OCI-M2 (cell line): ENCODE measurements around the gene CDH13.

Experiments used
- DNase-seq: peaks from one replicate; lab custom pipeline; 2025; ENCODE audit not compliant: unreplicated experiment; lab: John Stamatoyannopoulos, UW

The CDH13 gene

DNA sequence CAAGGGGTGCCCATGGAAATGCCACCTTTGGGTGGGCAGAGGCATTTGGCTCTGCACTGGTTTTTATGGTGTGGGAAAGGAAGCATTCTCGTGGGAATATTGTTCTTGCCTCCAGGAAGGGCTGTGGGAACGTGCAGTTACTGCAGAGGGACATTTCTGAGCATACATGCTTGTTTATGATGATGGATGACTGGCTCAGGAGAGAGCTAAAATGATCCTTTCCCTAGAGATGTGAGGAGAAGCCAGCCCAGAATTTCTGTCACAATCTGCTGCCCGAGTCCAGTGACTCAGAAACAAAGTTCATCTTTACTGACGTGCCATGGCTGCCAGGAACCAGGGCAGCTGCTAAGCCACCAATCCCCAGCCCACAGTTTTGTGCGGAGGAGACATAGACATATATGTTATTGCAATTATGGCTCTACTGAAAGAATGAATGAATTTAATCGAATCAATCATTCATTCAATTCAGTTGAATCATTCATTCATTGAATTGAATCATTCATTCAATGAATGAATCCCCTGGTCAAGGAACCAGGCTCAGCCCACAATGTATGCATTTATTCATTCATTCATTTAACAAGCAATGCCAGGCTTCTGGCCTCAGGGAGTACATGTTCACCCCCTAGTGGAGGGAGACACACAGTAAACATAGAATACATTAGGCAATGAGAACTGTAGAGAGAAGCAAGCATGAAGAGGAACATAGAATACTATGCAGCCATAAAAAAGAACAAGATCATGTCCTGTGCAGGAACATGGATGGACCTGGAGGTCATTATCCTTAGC is 766.6 kb downstream of the CDH13 start:
- no peak for DNase-seq

DNA sequence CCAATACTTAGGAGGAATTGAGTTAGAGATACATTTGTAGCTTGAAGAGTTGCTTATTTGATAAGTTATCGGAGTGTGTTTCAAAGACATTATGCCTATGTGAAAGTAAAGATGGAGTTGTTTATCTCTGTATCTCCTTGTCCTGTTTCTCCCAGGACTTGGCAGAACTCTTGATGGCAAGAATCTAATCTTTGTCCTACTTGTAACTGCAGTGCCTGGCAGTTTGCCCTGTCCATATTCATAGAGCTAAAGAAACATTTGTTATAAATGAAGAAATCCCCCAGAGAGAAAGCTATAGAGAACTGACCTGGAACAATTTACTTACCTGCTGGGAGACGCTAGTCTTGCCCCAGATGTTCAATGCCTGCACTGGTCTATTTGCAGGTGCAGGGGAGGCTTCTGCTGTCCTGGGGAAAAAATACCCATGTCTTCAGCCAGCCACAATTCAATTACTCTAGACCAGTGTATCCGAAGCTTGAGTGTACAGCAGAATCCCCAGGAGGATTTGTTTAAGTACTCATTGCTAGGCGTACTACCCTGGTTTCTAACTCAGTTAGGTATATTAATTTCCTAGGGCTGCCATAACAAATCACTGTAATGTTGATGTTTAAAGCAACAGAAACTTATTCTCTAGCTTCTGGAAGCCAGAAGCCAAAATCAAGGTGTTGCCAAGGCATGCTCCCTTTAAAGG is 771.0 kb downstream of the CDH13 start:
- no peak for DNase-seq

DNA sequence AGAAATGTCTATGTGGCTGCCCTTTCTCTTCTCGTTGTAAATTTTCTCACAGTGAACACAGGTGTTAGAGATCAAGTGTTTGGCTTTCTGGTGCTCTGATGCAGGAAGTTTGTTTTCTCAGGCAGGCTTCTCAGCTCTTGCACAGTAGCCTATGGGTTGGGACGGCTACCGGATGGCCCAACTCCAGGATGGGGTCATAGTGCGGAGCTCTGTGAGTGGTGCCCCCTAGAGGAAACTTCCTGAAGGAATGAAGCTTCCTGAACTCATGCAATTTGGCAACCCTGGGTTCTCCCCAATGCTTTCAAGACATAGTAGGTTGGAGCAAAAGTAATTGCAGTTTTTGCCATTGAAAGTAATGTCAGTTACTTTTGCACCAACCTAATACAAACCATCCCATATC is 773.5 kb downstream of the CDH13 start:
- DNase-seq, result no peak

DNA sequence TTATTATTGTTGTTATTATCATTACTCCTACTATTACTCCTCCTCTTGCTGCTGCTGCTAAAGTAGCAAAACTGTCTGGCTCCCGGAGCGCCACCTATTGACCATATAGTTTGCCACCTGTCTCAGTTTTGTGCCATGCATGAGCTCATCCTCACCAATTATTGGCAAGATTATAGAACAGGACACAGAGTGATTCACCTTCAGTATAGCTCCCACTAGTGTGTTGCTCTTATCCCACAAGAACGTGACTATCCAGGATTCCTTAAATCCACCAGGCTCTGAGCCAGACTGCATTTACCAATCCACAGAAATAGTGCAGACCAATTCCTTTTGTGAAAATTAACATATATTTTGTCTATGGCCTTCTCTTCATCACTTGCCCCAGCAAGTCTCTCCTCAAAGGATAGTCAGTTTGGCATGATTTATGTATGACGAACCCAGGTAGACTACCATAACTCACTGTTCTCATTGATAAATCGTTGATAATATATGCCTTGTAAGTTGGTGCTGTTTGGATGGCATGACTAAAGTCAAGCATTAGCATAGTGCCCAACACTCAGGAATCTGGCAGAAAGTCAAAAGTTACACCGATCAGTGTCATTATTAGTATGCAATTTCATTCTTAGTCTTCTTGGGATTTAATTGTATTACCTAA is 775.5 kb downstream of the CDH13 start:
- no peak for DNase-seq

DNA sequence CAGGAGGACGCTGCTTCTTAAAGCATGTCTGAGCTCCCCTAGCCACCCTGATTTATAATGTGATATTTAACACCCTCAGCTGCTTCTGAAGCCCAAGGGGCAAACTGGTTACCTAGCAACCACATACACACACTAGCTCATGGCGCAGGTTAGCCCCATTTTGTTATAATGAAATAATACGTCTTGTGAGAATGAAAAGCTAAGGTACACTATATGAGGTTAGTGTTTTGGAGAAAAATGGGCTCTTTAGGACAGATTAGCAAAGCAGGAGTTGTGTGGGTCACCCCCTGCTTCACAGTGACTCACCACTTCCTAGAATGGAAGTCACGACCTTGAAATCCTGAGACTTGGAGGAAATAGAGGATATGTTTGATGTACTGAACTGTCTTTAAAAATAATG is 776.2 kb downstream of the CDH13 start:
- DNase-seq, result no peak

DNA sequence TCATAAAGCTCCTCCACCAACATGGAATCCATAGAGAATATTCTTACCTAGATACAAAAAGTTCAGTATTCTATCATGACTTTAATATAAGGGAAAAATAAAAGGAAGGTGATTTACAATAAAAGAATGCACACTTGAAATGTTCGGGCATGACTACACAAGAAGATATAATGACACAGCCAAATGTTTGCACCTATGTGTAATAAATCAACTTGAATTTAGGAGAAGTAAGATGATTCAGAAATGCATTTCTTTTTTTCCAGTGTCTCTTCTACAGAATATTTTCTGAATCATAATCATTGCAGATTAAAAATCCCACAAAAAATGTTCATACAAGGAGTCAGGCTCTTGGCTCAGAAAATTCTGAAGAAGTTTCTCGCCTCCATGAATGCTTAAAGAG is 777.0 kb downstream of the CDH13 start:
- no peak for DNase-seq

DNA sequence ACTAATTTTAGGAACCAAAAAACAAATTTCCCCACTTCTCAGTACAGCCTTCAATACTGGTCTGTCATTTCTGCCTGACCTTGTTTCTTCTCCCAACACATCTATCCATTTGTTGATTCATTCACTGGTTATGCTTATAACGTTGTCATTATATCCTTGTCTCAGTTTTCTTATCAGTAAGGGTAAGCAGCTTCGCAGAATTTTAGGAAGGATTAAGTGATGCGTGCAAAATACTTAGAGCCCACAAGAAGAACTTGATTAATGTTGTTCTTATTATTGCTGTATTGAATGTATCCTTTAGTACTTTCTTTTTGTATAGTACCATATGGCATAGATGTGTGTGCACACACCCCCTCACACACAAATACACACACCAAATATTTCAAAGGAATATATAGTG is 777.5 kb downstream of the CDH13 start:
- no peak for DNase-seq

DNA sequence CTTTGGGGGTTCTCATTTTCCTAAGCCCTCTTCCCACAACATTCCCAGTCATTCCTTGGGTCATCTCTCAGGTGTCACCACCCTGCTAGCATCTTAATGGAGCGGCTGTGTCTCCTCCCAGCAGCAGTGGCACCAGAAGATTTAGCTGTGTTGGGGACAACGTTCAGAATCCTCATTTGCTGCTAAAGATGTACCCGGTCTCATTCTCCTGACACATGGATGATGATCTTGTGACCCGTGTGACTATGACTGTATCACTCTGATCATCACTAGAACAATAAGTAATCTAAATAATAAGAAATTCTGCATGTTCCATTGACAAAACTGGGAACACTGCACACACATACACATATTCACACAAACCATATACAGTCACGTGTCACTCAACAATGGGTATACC is 781.2 kb downstream of the CDH13 start:
- DNase-seq, result no peak

DNA sequence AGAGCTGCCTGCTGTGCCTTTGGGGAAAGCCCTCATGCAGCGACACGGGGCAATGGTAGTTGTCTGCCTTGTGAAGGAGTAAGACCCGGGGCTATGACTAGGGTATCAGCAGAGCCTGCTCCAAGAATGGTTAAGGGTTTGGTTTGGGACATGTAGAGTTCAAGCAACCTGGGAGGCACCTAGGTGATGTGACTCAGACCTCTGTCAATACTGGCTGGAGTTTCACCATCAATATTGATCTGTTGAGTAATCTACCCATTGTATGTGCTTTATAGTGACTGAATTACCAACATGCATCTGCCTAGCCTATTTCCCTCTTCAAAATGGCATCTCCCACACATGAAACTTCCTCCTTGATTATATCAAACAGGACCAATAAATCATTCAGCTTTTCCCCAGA is 782.6 kb downstream of the CDH13 start:
- DNase-seq, result no peak

DNA sequence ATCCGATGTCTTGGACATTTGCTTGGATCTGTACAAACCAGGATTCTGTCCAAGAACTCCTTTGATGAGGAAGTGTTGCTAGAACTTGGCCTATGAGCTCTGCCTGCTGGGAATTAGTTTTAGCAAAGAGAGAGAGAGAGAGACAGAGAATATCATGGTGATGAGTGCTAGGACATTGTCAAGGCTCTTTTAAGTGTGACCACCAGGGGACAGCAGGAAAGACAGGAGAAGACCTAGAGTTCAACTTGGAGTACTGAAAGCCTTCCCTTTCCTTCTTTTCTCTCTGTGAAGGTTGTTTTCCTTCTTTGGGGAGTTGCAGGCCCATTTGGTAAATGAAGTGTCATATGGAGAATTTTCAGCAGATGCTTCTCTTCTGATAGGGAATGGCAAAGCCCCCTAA is 791.8 kb downstream of the CDH13 start:
- DNase-seq, result no peak

DNA sequence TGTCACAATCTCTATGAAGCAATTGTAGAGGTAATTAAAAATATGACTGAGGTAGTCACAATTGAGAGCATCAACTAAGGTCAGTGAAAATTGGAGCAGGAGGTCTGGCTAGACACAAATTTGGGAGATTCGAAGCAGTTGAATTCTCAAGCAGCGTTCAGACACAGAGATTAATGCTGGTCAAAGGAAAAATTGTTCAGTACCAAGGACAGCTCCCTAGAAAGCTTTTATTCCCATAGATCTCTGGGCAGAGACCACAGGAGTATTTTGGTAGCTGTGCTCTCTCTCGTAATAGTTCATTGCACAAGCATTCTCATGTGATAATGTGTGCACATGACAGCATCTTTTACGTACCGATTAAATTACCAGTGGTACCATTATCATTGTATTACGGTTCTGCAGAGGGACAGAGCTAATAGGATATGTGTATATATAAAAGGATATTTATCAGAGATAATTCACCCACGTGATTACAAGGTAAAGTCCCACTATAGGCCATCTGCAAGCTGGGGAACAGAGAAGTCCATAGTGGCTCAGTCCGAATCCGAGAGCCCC is 793.5 kb downstream of the CDH13 start:
- DNase-seq, result no peak

DNA sequence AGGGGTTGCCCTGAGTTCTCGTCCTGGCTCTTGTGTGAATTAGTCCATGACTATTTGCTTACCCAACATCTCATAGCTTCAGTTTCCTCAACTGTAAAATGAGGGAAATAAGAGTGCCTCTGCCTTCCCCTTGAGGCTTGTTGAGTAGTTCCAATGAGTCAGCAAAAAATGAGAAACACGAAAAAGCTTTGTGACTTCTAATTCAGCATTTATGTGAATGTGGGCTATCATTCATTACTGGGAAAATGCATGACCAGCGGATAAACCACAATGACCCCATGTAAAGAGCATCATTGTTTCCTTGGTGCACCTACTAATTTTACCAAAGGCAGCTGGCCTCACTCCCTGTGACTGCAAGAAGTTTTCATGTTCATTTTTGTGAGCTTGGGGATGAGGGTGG is 806.4 kb downstream of the CDH13 start:
- no peak for DNase-seq

DNA sequence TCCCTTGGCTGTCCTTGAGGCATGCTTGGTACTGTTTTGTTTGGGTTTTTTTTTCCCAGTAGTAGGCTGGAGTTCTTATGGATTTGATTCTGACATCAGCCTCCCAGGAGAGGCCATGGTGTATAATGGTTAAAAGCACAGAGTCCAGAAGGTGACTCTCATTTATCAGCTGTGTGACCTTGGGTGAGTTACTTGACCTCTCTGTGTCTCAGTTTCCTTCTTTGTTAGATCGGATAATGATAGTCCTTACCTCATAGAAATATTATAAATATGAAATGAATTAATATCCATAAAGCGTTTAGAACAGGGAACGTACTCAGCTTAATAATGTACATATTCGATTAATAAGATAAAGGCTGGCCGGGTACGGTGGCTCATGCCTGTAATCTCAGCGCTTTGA is 810.3 kb downstream of the CDH13 start:
- no peak for DNase-seq

DNA sequence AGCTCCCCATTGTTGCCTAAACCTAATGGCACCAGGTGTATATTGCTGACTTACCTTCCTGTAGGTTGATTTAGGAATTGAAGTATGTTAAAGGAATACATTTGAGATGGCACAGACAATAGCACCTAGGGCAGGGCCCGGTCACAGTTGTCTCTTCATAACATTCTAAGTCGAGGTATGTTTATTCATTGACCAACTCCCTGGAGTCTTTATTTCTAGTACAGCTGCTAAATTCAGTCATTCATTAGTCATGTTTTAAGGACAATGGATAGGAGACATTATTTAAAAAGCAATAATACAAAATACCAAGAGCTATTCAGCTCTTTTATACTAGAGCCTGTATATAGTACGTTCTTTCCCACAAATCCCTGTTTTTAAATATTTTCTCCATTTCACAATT is 811.6 kb downstream of the CDH13 start:
- DNase-seq, result no peak

DNA sequence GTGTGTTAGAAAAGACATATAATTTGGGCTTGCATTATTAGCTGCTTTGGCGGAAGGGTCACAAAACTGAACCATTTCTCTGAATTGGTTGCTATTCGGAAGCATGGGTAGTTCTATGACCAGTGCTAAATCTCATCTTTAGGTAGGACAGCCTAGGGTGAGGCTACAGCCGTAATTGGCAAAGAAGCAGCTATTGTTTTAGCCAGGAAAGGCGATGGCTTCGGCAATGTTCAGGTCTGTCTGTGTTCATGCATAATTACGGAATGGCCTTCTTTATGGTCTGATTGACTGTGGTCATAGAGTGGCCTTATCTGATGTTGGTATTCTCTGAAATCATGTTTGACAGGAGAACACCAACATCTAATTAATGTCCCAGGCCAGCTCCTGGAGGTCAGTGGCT is 812.6 kb downstream of the CDH13 start:
- no peak for DNase-seq

DNA sequence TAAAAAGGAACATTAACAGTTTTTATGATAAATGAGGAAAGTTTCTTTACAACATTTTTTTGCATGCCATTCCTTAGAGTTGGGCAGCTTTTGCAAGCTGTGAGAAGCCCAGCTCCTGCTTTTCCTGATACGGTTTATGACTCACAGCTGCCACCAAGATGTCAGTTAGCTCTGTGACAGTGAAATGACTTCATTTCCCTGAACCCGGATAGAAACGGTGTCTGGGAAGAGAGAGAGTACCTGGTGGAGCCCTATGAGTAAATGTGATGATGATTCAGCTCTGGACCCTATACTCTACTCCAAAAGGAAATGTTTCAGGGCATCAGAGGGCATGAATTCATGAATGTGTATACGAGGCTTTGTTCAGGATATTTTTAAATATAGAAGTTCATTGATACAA is 814.7 kb downstream of the CDH13 start:
- no peak for DNase-seq

DNA sequence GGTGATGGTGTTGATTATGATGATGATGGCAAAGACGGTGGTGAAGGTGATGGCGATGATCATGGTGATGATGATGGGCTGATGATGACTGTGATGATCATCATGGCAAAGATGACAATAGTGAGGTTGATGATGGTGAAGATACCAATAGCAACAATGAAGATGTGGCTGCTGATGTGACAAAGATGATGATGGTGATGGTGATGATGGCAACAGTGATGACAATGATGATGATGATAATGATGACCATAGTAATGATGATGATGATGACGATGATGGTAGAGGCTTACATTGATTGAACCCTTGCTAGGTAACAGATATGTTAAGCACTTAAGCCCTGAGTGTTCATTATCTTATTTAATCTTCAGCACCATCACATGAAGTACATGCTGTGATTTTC is 817.2 kb downstream of the CDH13 start:
- DNase-seq, result no peak

DNA sequence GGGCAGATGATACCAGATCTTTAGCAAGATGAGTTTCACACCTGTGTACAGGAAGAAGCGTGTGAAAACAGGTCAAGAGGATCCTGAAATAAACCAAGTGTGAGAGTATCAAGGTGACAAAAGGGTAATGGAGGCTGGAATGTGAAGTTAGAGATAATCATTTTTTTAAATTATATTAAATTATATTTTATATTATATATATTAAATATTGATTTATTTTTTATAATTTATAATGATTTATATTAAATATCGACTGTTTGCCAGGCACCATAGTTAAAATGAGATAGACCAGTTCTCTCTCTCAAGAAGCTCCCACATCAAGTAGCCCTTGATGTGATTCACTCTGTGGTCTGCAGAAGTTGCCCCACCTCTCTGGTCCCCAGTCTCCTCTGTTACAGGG is 820.8 kb downstream of the CDH13 start:
- DNase-seq, result no peak

DNA sequence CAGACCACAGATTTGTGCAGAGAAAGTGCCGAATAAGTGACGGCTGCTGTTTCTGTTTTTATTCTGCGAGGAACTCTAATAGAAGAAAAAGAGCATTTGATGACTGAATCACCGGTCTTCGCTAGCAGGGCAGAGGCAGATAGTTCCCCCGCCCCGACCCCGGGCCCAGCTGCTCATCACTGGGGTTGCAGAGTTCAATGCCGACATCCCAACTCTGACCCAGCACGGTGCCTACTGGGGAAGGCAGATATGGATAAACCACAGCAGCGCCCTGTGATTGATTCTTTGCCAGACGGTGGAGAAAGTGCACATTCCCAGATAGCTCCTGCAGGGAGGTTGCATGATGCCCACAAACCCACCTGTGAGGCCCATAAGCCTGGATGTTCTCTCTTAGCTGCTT is 823.1 kb downstream of the CDH13 start:
- no peak for DNase-seq

DNA sequence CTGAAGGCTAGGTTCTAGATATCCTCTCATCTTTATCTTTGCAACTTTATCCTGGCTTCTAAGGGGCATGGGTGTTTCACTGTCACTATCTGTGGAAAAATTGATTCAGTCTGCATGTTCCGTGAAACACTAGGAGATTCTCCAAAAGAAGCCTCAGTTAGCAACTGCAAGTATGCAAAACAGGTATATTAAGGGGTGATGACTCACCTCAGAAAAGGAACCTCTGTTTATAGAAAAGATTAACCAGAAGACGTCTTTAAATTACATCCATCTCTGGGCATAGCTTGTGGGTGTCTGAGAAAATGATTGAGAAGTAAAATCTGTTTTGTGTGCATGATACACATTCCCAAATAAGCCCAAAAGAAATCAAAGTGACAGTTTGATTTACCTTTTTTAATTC is 827.2 kb downstream of the CDH13 start:
- no peak for DNase-seq

DNA sequence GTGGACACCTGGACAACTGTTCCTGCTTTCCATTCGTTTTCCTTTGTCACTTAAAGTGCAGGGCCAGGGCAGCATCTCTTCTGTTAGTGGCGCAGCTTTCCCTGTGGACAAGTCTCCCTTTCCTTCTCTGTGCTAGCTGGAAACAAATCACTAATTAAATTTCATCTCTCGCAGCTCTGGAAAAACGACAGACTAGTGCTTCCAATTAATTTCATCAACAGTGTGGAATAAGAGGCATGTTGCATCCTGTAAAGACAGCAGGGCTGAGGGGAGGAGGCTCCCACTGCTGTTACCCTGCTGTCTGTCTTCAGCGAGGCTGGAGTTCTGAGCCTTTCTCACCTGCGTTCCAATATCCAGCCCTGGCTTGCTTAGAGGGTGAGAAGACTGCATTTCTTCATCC is 828.9 kb downstream of the CDH13 start:
- no peak for DNase-seq

DNA sequence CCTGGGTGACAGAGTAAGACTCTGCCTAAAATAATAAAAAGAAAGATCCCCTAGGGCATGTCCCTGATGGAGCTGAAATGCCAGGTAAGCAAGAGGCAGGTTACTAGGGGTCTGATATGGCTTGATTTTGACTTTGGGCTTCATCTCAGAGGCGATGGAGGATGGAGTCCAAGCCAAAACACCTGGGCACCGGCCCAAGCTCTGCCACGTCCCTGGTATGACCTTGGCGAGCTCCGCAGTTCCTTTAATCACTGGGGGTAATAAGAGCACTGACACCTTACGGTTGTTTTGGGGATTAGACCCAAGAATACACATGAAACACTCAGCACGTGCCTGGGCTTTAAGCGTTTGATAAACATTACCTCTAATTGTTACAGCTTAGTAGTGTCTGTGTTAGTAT is 830.2 kb downstream of the CDH13 start:
- DNase-seq, result no peak
